CD14-positive monocyte (primary cell): ENCODE results near the gene KSR2. TPM values are rescaled to one million over a fixed set of nuclear protein-coding genes. Genes with fewer than 3 reads are reported as not detected.

Source experiments
- DNase-seq, 3 donors: peaks; one replicate each; pipeline ENCODE4 v3.0.0-alpha.2; 2011 to 2022
- H2AFZ ChIP-seq: 2 replicates; pipeline ENCODE4 v1.6.0; 2012; ENCODE audit warnings: mild to moderate bottlenecking, low read depth, low read length, inconsistent platforms; ENCODE audit not compliant: insufficient read depth, poor library complexity, severe bottlenecking
- H3K27ac ChIP-seq, 2 donors: 1 replicate in 1 of 2; 2 replicates in 1 of 2; pipeline ENCODE4 v1.5.1; 2012 to 2013; ENCODE audit warnings: low read length in 2 of 2, control low read depth in 1 of 2, inconsistent platforms in 1 of 2, low read depth in 1 of 2, mild to moderate bottlenecking in 1 of 2
- H3K27me3 ChIP-seq, 2 donors: one replicate each; pipeline versions ENCODE4 v1.6.0 to v1.6.1; 2011 to 2013; ENCODE audit warnings: low read length in 2 of 2; ENCODE audit not compliant: control insufficient read depth in 2 of 2, insufficient read depth in 2 of 2
- H3K36me3 ChIP-seq, 2 donors: replicated peaks in 1 of 2; 1 replicate in 1 of 2; 2 replicates in 1 of 2; pipeline versions ENCODE4 v1.5.1 to v1.6.1; 2012 to 2013; ENCODE audit warnings: low read length in 2 of 2, control low read depth in 1 of 2, inconsistent platforms in 1 of 2, mild to moderate bottlenecking in 1 of 2; ENCODE audit not compliant: insufficient read depth in 2 of 2, control insufficient read depth in 1 of 2
- H3K4me1 ChIP-seq, 2 donors: 1 replicate in 1 of 2; 2 replicates in 1 of 2; pipeline versions ENCODE4 v1.5.1 to v1.6.1; 2012 to 2013; ENCODE audit warnings: low read length in 2 of 2, control low read depth in 1 of 2, inconsistent platforms in 1 of 2, mild to moderate bottlenecking in 1 of 2, moderate library complexity in 1 of 2; ENCODE audit not compliant: insufficient read depth in 2 of 2, control insufficient read depth in 1 of 2
- H3K4me2 ChIP-seq: replicated peaks from 2 replicates; pipeline ENCODE3; 2012; ENCODE audit warnings: low read length, moderate library complexity, mild to moderate bottlenecking; ENCODE audit not compliant: poor library complexity, severe bottlenecking; ENCODE audit errors: extremely low read depth
- H3K4me3 ChIP-seq, 3 experiments: fragments of 200-600 bp in 1 of 3; sonication (generic) in 1 of 3; replicated peaks in 1 of 3; 1 replicate in 2 of 3; 2 replicates in 1 of 3; pipeline ENCODE4 v1.5.1; 2011 to 2013; ENCODE audit warnings: low read length in 3 of 3, mild to moderate bottlenecking in 3 of 3, control low read depth in 2 of 3, low read depth in 2 of 3, inconsistent platforms in 1 of 3, moderate library complexity in 1 of 3
- H3K79me2 ChIP-seq: 2 replicates; pipeline ENCODE4 v1.6.0; 2012; ENCODE audit warnings: mild to moderate bottlenecking, control low read depth, inconsistent platforms, low read length, moderate library complexity; ENCODE audit not compliant: insufficient read depth
- H3K9ac ChIP-seq: 2 replicates; pipeline ENCODE4 v1.6.0; 2017; ENCODE audit warnings: low read length, mild to moderate bottlenecking; ENCODE audit not compliant: insufficient read depth, poor library complexity, severe bottlenecking
- H3K9me3 ChIP-seq, 2 donors: replicated peaks in 1 of 2; 1 replicate in 1 of 2; 2 replicates in 1 of 2; pipeline versions ENCODE4 v1.5.1 to v1.6.1; 2012 to 2013; ENCODE audit warnings: low read length in 2 of 2, control low read depth in 1 of 2; ENCODE audit not compliant: control insufficient read depth in 1 of 2, insufficient read depth in 1 of 2
- H4K20me1 ChIP-seq: 2 replicates; pipeline ENCODE4 v1.6.0; 2012; ENCODE audit warnings: mild to moderate bottlenecking, low read length, control low read depth, moderate library complexity; ENCODE audit not compliant: insufficient read depth
- H3K27ac Mint-ChIP-seq, 7 donors: one replicate each; pipeline ENCODE4 v1.8.0; 2020; ENCODE audit warnings: mild to moderate bottlenecking in 7 of 7, mixed read lengths in 7 of 7, moderate library complexity in 6 of 7, inconsistent platforms in 2 of 7
- H3K27me3 Mint-ChIP-seq, 3 donors: one replicate each; pipeline ENCODE4 v1.8.0; 2021 to 2022; ENCODE audit warnings: low read depth in 3 of 3, mild to moderate bottlenecking in 3 of 3, mixed read lengths in 3 of 3, moderate library complexity in 3 of 3, inconsistent platforms in 1 of 3
- H3K36me3 Mint-ChIP-seq, 2 donors: one replicate each; pipeline ENCODE4 v1.8.0; 2020; ENCODE audit warnings: mixed read lengths in 2 of 2, inconsistent platforms in 1 of 2, mild to moderate bottlenecking in 1 of 2
- H3K4me1 Mint-ChIP-seq: one replicate; pipeline ENCODE4 v1.8.0; 2020; ENCODE audit warnings: mild to moderate bottlenecking, mixed read lengths
- H3K4me3 Mint-ChIP-seq, 2 donors: one replicate each; pipeline ENCODE4 v1.8.0; 2020; ENCODE audit warnings: mild to moderate bottlenecking in 2 of 2, mixed read lengths in 2 of 2, moderate library complexity in 1 of 2
- H3K9me3 Mint-ChIP-seq, 7 donors: one replicate each; pipeline ENCODE4 v1.8.0; 2020 to 2022; ENCODE audit warnings: mixed read lengths in 7 of 7, mild to moderate bottlenecking in 6 of 7, moderate library complexity in 6 of 7, inconsistent platforms in 2 of 7
- CTCF ChIP-seq: fragments of 200-600 bp; IDR thresholded peaks from one replicate; pipeline ENCODE4 v1.8.0; 2022; ENCODE audit warnings: antibody characterized with exemption, mild to moderate bottlenecking
- WGBS: methylation state at CpG from one replicate; pipeline ENCODE4 v1.1.5; 2013; ENCODE audit warnings: missing lambda C conversion rate; ENCODE audit not compliant: insufficient coverage; 5-methylcytosine and 5-hydroxymethylcytosine counted together
- intact Hi-C, 2 donors: fragments of 100-400 bp; cut with micrococcal nuclease; formaldehyde crosslinking; loops; one replicate each; pipeline versions ENCODE4 v1.15.0 to v1.15.1; 2023
- polyA plus RNA-seq, 3 donors: library from polyadenylated mRNA; depleted of rRNA in 1 of 3; unstranded in 2 of 3; stranded (reverse) in 1 of 3; fragments of 300-500 nt in 2 of 3; fragments of >200 nt in 1 of 3; fragmentation: Illumina TruSeq in 2 of 3; gene quantifications; 1 replicate in 2 of 3; 2 replicates in 1 of 3; pipeline ENCODE4 v1.2.3, GENCODE V29; 2012 to 2021

The KSR2 gene
- polyA plus RNA-seq, 3 donors = not detected

GRCh38 chr12:117649796-117650195 lies 319.0 kb downstream of the KSR2 start:
- Histone ChIP-seq H2AFZ (no peak overlapping the region), H3K36me3 (no peaks in the 10 kb centered on the region), H3K79me2 (no peaks in the 10 kb centered on the region), H3K9ac (no peak overlapping the region), H3K27ac (no peak overlapping the region), H3K4me3 (no peak overlapping the region), H3K9me3 (peaks cover 2 to 3% of the 10 kb centered on the region in 2 donors), H3K4me2 (no peak overlapping the region), H4K20me1 (no peaks in the 10 kb centered on the region), H3K4me1 (no peaks in the 10 kb centered on the region), H3K27me3 (peaks cover 0 to 2% of the 10 kb centered on the region in 2 donors)
- Mint-ChIP-seq H3K27ac (no peak overlapping the region), H3K36me3 (no peaks in the 10 kb centered on the region), H3K27me3 (peaks cover 0 to 5% (median 0%) of the 10 kb centered on the region in 3 donors), H3K9me3 (peaks cover 5 to 15% (median 9%) of the 10 kb centered on the region in 7 donors), H3K4me1 (no peaks in the 10 kb centered on the region), H3K4me3 (no peak overlapping the region)
- no peak for TF ChIP-seq CTCF
- DNase-seq = no peak
- intact Hi-C loops = no loop called here

- Mint-ChIP-seq H3K4me1 (no peaks in the 10 kb centered on the region), H3K27me3 (peaks cover 0 to 5% (median 5%) of the 10 kb centered on the region in 3 donors), H3K27ac (no peak overlapping the region), H3K9me3 (peaks cover 1 to 10% (median 6%) of the 10 kb centered on the region in 7 donors), H3K4me3 (no peak overlapping the region), H3K36me3 (no peaks in the 10 kb centered on the region)
- Histone ChIP-seq H3K9me3 (peaks cover 0 to 2% of the 10 kb centered on the region in 2 donors), H3K9ac (no peak overlapping the region), H4K20me1 (no peaks in the 10 kb centered on the region), H3K4me2 (no peak overlapping the region), H3K27ac (no peak overlapping the region), H3K36me3 (no peaks in the 10 kb centered on the region), H2AFZ (no peak overlapping the region), H3K27me3 (peaks cover 0 to 2% of the 10 kb centered on the region in 2 donors), H3K4me3 (no peak overlapping the region), H3K79me2 (no peaks in the 10 kb centered on the region), H3K4me1 (no peaks in the 10 kb centered on the region)
- TF ChIP-seq CTCF = no peak
- 37% methylated on average over 4 of the region's 7 CpGs for WGBS
- DNase-seq = no peak
- intact Hi-C loops = no loop called here
These were observed 322.3 kb downstream of the KSR2 start for GRCh38 chr12:117646520-117646919.
